ENCODE data around the gene KNCN. TPM values are rescaled to one million over a fixed set of nuclear protein-coding genes. Genes with fewer than 3 reads are reported as not detected.

KNCN gene
- total RNA-seq, 1 donor = not detected

- no peak for TF ChIP-seq CTCF (IDR thresholded peaks at IDR 0.05; ENCODE audit: insufficient read depth, low read depth, low read length)
- no peak for DNase-seq (ENCODE audit: low read depth)
- no peak overlapping the region for H3K4me3 ChIP-seq (ENCODE audit: low read depth, low read length)
These were observed 5.2 kb downstream of the KNCN start for GRCh38 chr1:46546210-46546609.

- TF ChIP-seq CTCF (IDR thresholded peaks at IDR 0.05; ENCODE audit: insufficient read depth, low read depth, low read length) = no peak
- no peak for DNase-seq (ENCODE audit: low read depth)
- H3K4me3 ChIP-seq (ENCODE audit: low read depth, low read length) = no peak overlapping the region
These were observed 5.7 kb downstream of the KNCN start for GRCh38 chr1:46545784-46546183.

GRCh38 chr1:46544561-46545240 is 6.7 kb downstream of the KNCN start:
- H3K4me3 ChIP-seq (ENCODE audit: low read depth, low read length) = no peak overlapping the region
- TF ChIP-seq CTCF (IDR thresholded peaks at IDR 0.05; ENCODE audit: insufficient read depth, low read depth, low read length) = peak; percentile 4
- DNase-seq (ENCODE audit: low read depth) = no peak

GRCh38 chr1:46543761-46544560 is 7.5 kb downstream of the KNCN start:
- DNase-seq (ENCODE audit: low read depth) = no peak
- no peak for TF ChIP-seq CTCF (IDR thresholded peaks at IDR 0.05; ENCODE audit: insufficient read depth, low read depth, low read length)
- no peak overlapping the region for H3K4me3 ChIP-seq (ENCODE audit: low read depth, low read length)

GRCh38 chr1:46543382-46543760 is 8.1 kb downstream of the KNCN start:
- no peak for DNase-seq (ENCODE audit: low read depth)

GRCh38 chr1:46539972-46540371 is 11.5 kb downstream of the KNCN start:
- TF ChIP-seq CTCF (IDR thresholded peaks at IDR 0.05; ENCODE audit: insufficient read depth, low read depth, low read length) = no peak
- no peak for DNase-seq (ENCODE audit: low read depth)
- H3K4me3 ChIP-seq (ENCODE audit: low read depth, low read length) = no peak overlapping the region

More at GRCh38 chr1:46543382-46543760, 8.1 kb downstream of the KNCN start:
- TF ChIP-seq CTCF (IDR thresholded peaks at IDR 0.05; ENCODE audit: insufficient read depth, low read depth, low read length) = no peak
- no peak overlapping the region for H3K4me3 ChIP-seq (ENCODE audit: low read depth, low read length)
